ENCODE measurements around the gene DUSP14. TPM values are rescaled to one million over a fixed set of nuclear protein-coding genes. Genes with fewer than 3 reads are reported as not detected.
A peak's percentile ranks its signal among the peaks of the same experiment; 100 is the strongest.

DUSP14 gene
- total and polyA plus RNA-seq, 2 of the 13 experiments (the other 11 are each of a cell fraction or from before 2014, with no cell fraction given), result 33.5 to 39.8 TPM

GRCh38 chr17:37490638-37491614 is 1.2 kb downstream of the DUSP14 start (continued):
- TF ChIP-seq HOMEZ (CRISPR knock-in tag; IDR thresholded peaks at IDR 0.05; ENCODE audit: low read depth), result no peak
- TF ChIP-seq XBP1 (CRISPR knock-in tag; IDR thresholded peaks at IDR 0.05), result no peak
- peak; percentile 70; the same call in 1 of the 3 replicates for TF ChIP-seq MXI1 (IDR thresholded peaks at IDR 0.05; ENCODE audit: borderline replicate concordance, low read depth, low read length)
- peak; percentile 43; the same call in 1 of the 2 replicates for TF ChIP-seq MYC (CRISPR knock-in tag; IDR thresholded peaks at IDR 0.05; ENCODE audit: borderline replicate concordance)
- no peak for TF ChIP-seq THAP11 (CRISPR knock-in tag; IDR thresholded peaks at IDR 0.05)
- TF ChIP-seq TCF7L2 (IDR thresholded peaks at IDR 0.05; ENCODE audit: low read depth, low read length), result no peak
- no peak for TF ChIP-seq ZNF318 (CRISPR knock-in tag; IDR thresholded peaks at IDR 0.05)
- no peak for TF ChIP-seq ZNF691 (CRISPR knock-in tag; IDR thresholded peaks at IDR 0.05; ENCODE audit: borderline replicate concordance, low read depth)
- no peak for TF ChIP-seq TAF15 (IDR thresholded peaks at IDR 0.05; ENCODE audit: low read depth, low read length, poor library complexity, severe bottlenecking)
- TF ChIP-seq MTA3 (CRISPR knock-in tag; IDR thresholded peaks at IDR 0.05), result no peak
- no peak for TF ChIP-seq ZNF30 (CRISPR knock-in tag; IDR thresholded peaks at IDR 0.05)
- peak; percentile 38; the same call in 1 of the 2 replicates for TF ChIP-seq ARID4A (CRISPR knock-in tag; IDR thresholded peaks at IDR 0.05; ENCODE audit: borderline replicate concordance)

Data from HepG2 (cell line).